Vagina (tissue), 2 donors: ENCODE data around the gene ARID5A.

Experiments
- POLR2A ChIP-seq, 2 donors: fragments of 450-650 bp; IDR thresholded peaks; one replicate each; pipeline ENCODE4 v1.6.1; 2017; ENCODE audit warnings: antibody characterized with exemption in 2 of 2, mild to moderate bottlenecking in 2 of 2, moderate library complexity in 2 of 2
- POLR2AphosphoS5 ChIP-seq, 2 donors: sonication (generic); formaldehyde crosslinking; IDR thresholded peaks; one replicate each; pipeline ENCODE4 v1.9.0; 2017; ENCODE audit warnings: antibody characterized with exemption in 2 of 2, mild to moderate bottlenecking in 2 of 2, low read depth in 1 of 2; ENCODE audit not compliant: insufficient read depth in 1 of 2
- TF ChIP-seq, protein P1 (sequence below), 3 experiments: fragments of 450-650 bp in 2 of 3; fragments of 200-600 bp in 1 of 3; sonication (generic) in 1 of 3; IDR thresholded peaks; one replicate each; pipeline ENCODE4 v1.5.1; 2017 to 2019; ENCODE audit warnings: antibody characterized with exemption in 3 of 3, mild to moderate bottlenecking in 2 of 3, moderate library complexity in 2 of 3

DNA sequence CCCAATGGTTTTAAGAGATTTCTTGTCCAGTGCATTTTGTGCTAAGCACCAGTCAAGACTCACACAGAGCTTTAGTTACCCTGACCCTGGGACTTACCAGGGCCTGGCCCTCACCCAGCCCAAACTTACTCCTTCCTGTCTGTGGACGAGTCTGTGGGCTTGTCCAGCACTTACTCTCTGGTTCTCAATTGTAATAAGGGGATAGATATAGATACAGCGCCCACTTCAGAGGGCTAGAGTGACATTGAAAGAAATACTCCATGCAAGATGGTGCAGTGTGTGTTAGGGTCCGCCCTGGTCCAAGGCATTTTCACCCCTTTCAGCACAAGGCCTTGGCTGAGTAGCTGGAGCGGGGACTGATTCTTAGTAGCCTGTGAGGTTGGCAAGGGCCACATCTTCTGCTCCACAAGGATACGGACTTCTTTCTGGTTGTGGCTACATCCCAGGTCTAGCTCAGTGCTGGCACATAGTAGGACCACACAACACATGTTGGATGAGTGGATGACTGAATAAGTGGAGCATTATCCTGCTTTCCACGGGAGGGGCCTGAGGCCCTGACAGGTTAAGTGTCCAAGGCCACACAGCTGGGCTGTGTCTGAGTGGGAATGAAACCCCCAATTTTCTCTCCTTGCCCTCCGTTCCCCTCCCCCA lies 3.8 kb upstream of the ARID5A start:
- no peak for TF ChIP-seq POLR2AphosphoS5 (IDR thresholded peaks at IDR 0.05; ENCODE audit: insufficient read depth in 1 of 2, low read depth in 1 of 2)
- TF ChIP-seq, protein P1, sequence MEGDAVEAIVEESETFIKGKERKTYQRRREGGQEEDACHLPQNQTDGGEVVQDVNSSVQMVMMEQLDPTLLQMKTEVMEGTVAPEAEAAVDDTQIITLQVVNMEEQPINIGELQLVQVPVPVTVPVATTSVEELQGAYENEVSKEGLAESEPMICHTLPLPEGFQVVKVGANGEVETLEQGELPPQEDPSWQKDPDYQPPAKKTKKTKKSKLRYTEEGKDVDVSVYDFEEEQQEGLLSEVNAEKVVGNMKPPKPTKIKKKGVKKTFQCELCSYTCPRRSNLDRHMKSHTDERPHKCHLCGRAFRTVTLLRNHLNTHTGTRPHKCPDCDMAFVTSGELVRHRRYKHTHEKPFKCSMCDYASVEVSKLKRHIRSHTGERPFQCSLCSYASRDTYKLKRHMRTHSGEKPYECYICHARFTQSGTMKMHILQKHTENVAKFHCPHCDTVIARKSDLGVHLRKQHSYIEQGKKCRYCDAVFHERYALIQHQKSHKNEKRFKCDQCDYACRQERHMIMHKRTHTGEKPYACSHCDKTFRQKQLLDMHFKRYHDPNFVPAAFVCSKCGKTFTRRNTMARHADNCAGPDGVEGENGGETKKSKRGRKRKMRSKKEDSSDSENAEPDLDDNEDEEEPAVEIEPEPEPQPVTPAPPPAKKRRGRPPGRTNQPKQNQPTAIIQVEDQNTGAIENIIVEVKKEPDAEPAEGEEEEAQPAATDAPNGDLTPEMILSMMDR (IDR thresholded peaks at IDR 0.05): no peak
- no peak for TF ChIP-seq POLR2A (IDR thresholded peaks at IDR 0.05)
